GM21381 (cell line): ENCODE results near the gene TMEFF2.
"Not testable (repeated sequence)": the region's sequence is repeated elsewhere in the genome, so short reads cannot be mapped to it uniquely, and the experiment has no call there.

Source experiments
- ATAC-seq: cut with Tn5 transposase; IDR thresholded peaks from one replicate; pipeline ENCODE4 v1.9.1; 2021; ENCODE audit warnings: mild to moderate bottlenecking, moderate library complexity; ENCODE audit not compliant: unreplicated experiment

TMEFF2 gene

DNA sequence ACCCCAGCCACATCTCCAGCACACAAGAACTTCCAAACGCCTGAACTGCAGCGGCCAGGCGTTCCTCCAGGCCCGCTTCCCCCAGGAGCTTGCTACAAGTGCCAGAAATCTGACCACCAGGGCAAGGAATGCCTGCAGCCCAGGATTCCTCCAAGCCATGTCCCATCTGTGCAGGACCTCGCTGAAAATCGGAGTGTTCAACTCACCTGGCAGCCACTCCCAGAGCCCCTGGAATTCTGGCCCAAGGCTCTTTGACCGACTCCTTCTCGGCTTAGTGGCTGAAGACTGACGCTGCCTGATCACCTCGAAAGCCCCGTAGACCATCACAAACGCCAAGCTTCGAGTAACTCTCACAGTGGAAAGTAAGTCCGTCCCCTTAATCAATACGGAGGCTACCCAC, 62.1 kb downstream of the TMEFF2 start:
- ATAC-seq = not testable (repeated sequence)

- not testable (repeated sequence) for ATAC-seq
Measured at GRCh38 chr2:192130312-192130711, 64.4 kb downstream of the TMEFF2 start.

DNA sequence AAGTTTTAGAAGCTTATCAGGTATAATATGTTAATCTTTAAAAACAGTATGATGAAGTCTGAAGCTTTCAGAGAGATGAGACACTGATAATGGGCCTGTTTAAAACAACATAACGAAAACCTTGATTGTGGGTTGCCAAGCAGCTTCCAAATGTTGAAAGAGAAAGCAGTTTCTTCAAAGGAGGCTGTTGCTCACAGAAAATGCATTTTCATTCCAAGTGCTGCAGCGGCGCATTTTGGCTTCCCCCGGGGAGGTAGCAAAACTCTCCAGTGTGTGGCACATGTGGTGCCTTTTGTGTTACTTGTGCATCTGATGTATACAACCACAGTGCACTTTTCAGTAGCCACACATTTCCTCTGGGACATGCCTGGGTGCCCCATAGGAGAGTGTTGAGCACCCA, 66.1 kb downstream of the TMEFF2 start:
- ATAC-seq = no peak

GRCh38 chr2:192127434-192127833, 67.3 kb downstream of the TMEFF2 start:
- no peak for ATAC-seq

DNA sequence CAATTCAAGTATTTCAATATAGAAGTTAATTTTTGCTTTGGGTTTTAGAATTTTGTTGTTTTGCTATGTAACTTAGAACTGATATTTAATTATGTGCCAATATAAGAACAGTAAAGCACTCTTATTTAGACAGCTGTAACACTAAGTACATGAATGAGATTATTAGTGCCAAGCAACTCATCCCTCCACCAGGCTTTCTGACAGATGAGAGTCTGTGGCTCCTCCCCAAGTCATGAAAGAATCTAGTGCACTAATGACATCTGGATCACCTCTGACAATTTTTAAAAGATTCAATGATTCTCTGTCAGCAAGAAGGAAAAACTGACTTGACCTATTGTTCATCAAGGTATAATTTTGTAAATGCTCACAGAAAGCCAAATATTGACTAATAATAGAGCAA, 67.8 kb downstream of the TMEFF2 start:
- ATAC-seq = no peak

GRCh38 chr2:192126426-192126825, 68.3 kb downstream of the TMEFF2 start:
- ATAC-seq = no peak

DNA sequence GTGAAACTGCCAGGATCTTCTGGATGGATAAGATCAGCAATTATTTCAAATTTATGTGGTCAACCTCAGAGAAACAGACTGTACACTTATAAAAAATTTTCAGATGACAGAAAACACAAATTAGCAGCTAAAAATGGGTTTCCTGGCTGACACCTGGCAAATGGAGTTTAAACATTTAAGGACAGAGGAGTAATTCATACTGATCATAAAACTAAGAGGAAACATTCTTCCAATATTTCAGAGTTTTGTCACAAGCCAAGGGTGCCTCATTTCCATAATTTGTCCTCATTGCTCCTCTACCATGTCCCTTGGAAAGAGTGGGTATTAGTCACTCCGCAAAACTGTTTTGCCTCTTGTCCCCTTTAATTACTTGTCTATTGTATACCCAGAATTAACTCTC, 70.2 kb downstream of the TMEFF2 start:
- no peak for ATAC-seq

- no peak for ATAC-seq
Measured at GRCh38 chr2:192123847-192124246, 70.9 kb downstream of the TMEFF2 start.

GRCh38 chr2:192122946-192123345, 71.8 kb downstream of the TMEFF2 start:
- ATAC-seq = no peak

- no peak for ATAC-seq
Measured at GRCh38 chr2:192122141-192122540, 72.6 kb downstream of the TMEFF2 start.

GRCh38 chr2:192119536-192119935, 75.2 kb downstream of the TMEFF2 start:
- no peak for ATAC-seq

DNA sequence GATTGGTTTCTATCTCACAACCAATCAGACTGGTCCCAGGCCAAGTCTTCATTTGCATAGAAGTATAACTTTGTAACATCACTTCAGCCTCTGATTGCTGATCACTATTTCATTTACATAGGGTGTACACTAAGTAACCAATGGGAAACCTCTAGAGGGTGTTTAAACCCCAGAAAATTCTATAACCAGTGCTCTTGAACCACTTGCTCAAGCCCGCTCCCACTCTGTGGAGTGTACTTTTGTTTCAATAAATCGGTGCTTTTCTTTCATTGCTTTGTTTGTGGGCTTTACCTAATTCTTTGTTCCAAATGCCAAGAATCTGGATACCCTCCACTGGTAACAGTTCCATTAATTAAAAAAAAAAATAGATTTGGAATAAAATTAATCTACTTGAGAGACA, 77.0 kb downstream of the TMEFF2 start:
- ATAC-seq = no peak

- ATAC-seq = not testable (repeated sequence)
Measured at GRCh38 chr2:192111536-192111935, 83.2 kb downstream of the TMEFF2 start.

DNA sequence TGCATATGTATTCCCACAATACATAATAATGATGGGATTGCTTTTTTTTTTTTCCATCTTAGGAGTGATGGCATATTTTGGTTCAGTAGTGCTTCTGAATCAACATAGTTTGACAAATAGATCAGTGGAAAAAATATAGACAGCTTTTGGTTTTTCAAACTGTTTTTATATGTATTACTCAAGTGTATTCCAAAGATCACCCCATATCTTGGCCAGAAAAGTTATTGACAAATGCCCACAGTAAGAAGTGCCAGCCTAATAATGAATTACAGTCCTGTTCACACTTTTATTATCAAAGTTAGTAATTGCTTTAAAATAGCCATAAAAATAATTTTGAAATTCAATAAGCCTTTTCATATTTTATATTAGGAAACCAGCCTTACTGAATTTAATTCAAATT, 95.0 kb downstream of the TMEFF2 start:
- ATAC-seq = no peak

DNA sequence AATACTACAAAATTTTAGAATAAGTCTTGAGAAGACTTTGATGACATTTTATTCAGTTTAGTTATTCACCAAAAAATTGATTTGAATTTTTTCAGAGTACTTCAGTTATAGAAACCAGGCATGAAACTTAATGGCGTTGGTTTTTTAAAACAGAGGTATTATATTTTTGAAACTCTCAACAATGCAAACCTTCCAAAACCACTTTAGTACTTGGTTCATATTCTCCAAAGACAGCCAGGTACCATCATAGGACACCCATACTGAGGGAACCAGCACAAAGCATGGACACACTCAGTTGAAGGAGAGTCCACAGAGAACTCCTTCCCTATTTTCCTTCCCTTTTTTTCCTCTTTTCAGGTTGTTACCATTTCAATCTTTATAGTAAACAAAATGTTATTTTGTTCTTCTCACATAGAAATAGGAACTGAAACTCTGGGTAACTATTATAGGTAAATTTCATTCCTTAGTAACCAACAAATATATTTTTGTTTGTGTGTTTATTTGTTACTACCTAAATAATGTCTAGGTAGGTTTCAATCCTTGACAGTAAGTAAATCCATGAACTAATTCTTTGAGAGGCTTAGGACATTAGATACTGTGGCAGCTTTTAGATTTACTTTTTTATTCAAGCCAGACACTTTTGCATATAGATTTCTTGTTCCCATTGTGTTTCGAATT, 95.8 kb downstream of the TMEFF2 start:
- no peak for ATAC-seq

DNA sequence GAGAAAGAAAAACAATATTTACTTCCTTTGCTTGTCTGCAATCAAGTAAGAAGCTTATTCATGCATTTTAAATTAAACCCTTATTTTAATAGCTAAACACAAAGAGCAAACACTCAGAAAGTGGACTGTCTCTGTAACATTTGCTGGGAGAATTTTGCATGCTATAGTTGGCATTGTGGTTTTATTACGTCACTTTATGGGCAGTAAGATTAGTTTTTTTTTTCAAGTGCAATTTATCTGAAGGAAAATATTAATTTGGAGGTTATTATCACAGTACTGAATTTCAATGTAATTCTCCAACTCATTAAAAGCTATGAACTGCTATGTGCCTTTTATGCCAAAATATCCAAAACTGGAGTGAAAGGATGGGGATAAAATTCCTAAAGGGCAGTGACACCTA, 103.3 kb downstream of the TMEFF2 start:
- ATAC-seq = no peak

DNA sequence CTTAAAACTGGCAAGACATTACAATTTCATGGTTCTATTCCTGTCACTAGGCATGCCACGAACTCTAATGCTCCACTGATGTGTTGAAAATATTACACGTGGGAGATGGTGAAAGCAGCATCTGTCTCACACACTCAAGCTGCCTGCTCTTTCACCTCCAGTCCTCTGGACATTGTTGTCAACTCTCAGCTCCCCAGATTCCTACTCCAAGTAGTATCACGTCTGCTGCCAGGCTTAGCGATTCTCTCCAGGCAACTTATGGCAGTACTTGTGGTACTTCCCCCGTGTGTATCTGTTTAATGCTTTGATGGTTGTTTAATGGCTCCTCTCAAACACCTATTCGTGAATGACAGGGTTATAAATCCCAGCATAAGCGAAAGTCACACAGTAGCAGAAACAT, 103.8 kb downstream of the TMEFF2 start:
- ATAC-seq = no peak

GRCh38 chr2:192087398-192087958, 107.3 kb downstream of the TMEFF2 start:
- ATAC-seq = no peak

DNA sequence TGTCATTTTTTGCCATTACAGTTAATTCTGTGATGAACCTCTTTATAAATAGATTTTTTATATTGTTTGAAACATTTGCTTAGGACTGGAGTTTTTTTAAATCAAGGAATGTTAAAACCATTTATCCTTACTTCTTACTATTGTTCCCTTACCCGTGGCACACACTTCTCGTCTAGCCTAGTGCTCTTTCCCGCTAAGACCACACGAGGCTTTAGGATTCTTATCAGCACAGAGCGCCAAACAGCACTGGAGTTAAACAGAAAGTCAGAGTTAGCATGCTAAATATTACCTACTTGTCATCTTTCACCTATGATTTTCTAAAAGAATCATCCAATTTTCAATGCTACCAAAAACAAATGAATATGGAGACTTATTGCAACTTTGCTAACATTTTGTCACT, 112.6 kb downstream of the TMEFF2 start:
- no peak for ATAC-seq

DNA sequence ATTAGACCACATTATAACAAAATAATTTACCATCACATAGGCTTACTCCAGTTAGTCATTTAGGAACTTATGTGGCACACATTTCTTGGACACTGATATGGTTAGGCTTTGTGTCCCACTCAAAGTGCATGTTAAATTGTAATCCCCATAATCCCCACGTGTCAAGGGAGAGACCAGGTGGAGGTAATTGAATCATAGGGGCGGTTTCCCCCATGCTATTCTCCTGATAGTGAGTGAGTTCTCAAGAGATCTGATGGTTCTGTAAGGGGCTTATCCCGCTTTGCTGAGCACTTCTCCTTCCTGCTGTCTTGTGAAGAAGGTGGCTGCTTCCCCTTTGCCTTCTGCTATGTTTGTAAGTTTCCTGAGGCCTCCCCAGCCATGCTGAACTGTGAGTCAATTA, 114.6 kb downstream of the TMEFF2 start:
- ATAC-seq = not testable (repeated sequence)

- no peak for ATAC-seq
Measured at GRCh38 chr2:192073878-192074277, 120.9 kb downstream of the TMEFF2 start.

DNA sequence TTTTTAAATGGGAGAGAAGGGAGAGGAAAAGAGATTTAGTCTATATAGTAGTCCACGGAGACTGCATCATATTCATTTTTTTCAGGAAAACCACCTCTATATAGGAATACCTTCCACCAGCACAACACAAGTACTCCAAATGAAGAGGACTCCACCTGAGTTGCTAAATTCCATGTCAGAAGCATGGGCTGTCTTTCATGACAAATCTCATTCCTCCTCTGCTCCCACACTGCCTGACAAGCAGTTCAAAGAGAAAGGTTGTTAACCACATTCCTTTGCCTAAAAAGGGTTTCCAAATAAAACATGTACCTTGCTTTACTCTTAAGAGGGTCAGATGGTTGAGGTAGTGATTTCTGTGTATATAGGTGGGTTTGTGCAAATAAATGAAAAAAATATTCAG, 122.0 kb downstream of the TMEFF2 start:
- ATAC-seq = no peak

DNA sequence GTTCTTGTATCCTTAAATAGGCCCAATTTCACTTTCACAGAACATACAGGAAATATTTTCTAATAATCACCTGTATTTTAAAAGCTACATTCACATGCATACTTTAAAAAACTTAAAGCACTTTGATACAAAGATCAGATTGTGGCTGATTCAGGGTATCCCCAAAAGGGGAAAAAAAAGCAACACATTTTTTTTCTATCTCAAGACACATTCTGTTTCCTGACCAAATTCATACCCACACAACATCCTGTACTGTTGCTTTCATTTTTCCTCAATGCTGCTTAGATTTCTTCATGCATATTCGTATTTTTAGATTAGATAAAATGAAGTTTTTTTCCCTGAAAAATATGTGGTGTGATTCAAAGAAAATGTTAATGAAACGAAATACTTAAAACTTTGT, 122.5 kb downstream of the TMEFF2 start:
- no peak for ATAC-seq
